DND-41 (cell line): ENCODE measurements around the gene PPP4R1.

Experiments used
- ATAC-seq: fragments of 200-7000 bp; cut with Tn5 transposase; 3 replicates; pipeline ENCODE4 v1.9.1; 2021; ENCODE audit warnings: low read depth; ENCODE audit not compliant: insufficient read depth
- DNase-seq: peaks from one replicate; pipeline ENCODE4 v3.0.0-alpha.2; 2020
- H2AFZ ChIP-seq: 2 replicates; pipeline ENCODE4 v1.6.0; 2012; ENCODE audit warnings: low read depth, low read length
- H3K27ac ChIP-seq: 2 replicates; pipeline ENCODE4 v1.5.1; 2012; ENCODE audit warnings: low read length, inconsistent platforms
- H3K27me3 ChIP-seq: fragments of 200-600 bp; sonication (generic); 2 replicates; pipeline ENCODE4 v1.6.0; 2012; ENCODE audit warnings: low read length, mild to moderate bottlenecking, inconsistent platforms; ENCODE audit not compliant: insufficient read depth, poor library complexity
- H3K36me3 ChIP-seq: 2 replicates; pipeline ENCODE4 v1.5.1; 2012; ENCODE audit warnings: low read length, inconsistent platforms; ENCODE audit not compliant: insufficient read depth
- H3K4me1 ChIP-seq: 2 replicates; pipeline ENCODE4 v1.5.1; 2012; ENCODE audit warnings: mild to moderate bottlenecking, low read length; ENCODE audit not compliant: insufficient read depth
- H3K4me2 ChIP-seq: 2 replicates; pipeline ENCODE4 v1.6.0; 2012; ENCODE audit warnings: mild to moderate bottlenecking, moderate library complexity, low read length, inconsistent platforms; ENCODE audit not compliant: insufficient read depth
- H3K4me3 ChIP-seq, 2 experiments: fragments of 200-600 bp in 1 of 2; shearing (Covaris generic) in 1 of 2; 2 replicates each; pipeline ENCODE4 v1.5.1; 2012 to 2016; ENCODE audit warnings: inconsistent platforms in 2 of 2, low read length in 2 of 2, mild to moderate bottlenecking in 2 of 2, low read depth in 1 of 2, moderate library complexity in 1 of 2
- H3K79me2 ChIP-seq: 2 replicates; pipeline ENCODE4 v1.6.0; 2012; ENCODE audit warnings: low read length, inconsistent platforms; ENCODE audit not compliant: insufficient read depth
- H3K9ac ChIP-seq: 2 replicates; pipeline ENCODE4 v1.6.0; 2012; ENCODE audit warnings: low read depth, mild to moderate bottlenecking, inconsistent platforms, low read length, moderate library complexity
- H3K9me3 ChIP-seq: 2 replicates; pipeline ENCODE4 v1.5.1; 2012; ENCODE audit warnings: low read length, moderate library complexity, mild to moderate bottlenecking, inconsistent platforms; ENCODE audit not compliant: insufficient read depth, severe bottlenecking
- H4K20me1 ChIP-seq: 2 replicates; pipeline ENCODE4 v1.6.0; 2012; ENCODE audit warnings: low read length; ENCODE audit not compliant: insufficient read depth
- CTCF ChIP-seq: IDR thresholded peaks from 2 replicates; pipeline ENCODE4 v1.5.1; 2012; ENCODE audit warnings: borderline replicate concordance, low read length, moderate library complexity, mild to moderate bottlenecking; ENCODE audit not compliant: poor library complexity, severe bottlenecking; ENCODE audit errors: extremely low read depth
- EZH2 ChIP-seq: IDR thresholded peaks from 3 replicates; pipeline ENCODE4 v1.6.1; 2012; ENCODE audit warnings: borderline replicate concordance, low read depth, mild to moderate bottlenecking, moderate library complexity, low read length, inconsistent platforms; ENCODE audit not compliant: severe bottlenecking

Gene PPP4R1

GRCh38 chr18:9659499-9660375 lies 45.4 kb upstream of the PPP4R1 start:
- Histone ChIP-seq H3K36me3 (no peaks in the 10 kb centered on the region), H3K4me1 (no peaks in the 10 kb centered on the region), H3K4me2 (no peak overlapping the region), H3K79me2 (no peaks in the 10 kb centered on the region), H3K9me3 (no peaks in the 10 kb centered on the region), H4K20me1 (no peaks in the 10 kb centered on the region), H3K4me3 (no peak overlapping the region), H3K27ac (no peak overlapping the region), H3K27me3 (no peaks in the 10 kb centered on the region), H2AFZ (no peak overlapping the region), H3K9ac (no peak overlapping the region)
- ATAC-seq (no peak), DNase-seq (no peak)
- TF ChIP-seq CTCF (no peak), EZH2 (no peak)

- no peak for ATAC-seq
- Histone ChIP-seq H2AFZ (no peak overlapping the region), H4K20me1 (no peaks in the 10 kb centered on the region), H3K36me3 (no peaks in the 10 kb centered on the region), H3K4me1 (no peaks in the 10 kb centered on the region), H3K27me3 (no peaks in the 10 kb centered on the region), H3K4me3 (no peak overlapping the region), H3K9me3 (no peaks in the 10 kb centered on the region), H3K79me2 (no peaks in the 10 kb centered on the region), H3K4me2 (no peak overlapping the region), H3K27ac (no peak overlapping the region), H3K9ac (no peak overlapping the region)
- no peak for DNase-seq
- TF ChIP-seq EZH2 (no peak), CTCF (no peak)
Measured at GRCh38 chr18:9658087-9658641, 43.8 kb upstream of the PPP4R1 start.

- ATAC-seq = no peak
- no peaks in the 10 kb centered on the region for H4K20me1 ChIP-seq
- no peak for DNase-seq
- no peak overlapping the region for H3K27ac ChIP-seq
- H3K9ac ChIP-seq = no peak overlapping the region
- no peak for TF ChIP-seq CTCF
- TF ChIP-seq EZH2 = no peak
- H3K79me2 ChIP-seq = no peaks in the 10 kb centered on the region
- no peak overlapping the region for H3K4me2 ChIP-seq
- H3K9me3 ChIP-seq = no peaks in the 10 kb centered on the region
- no peaks in the 10 kb centered on the region for H3K4me1 ChIP-seq
- H2AFZ ChIP-seq = no peak overlapping the region
- H3K27me3 ChIP-seq = no peaks in the 10 kb centered on the region
- no peaks in the 10 kb centered on the region for H3K36me3 ChIP-seq
- H3K4me3 ChIP-seq = no peak overlapping the region
Measured at GRCh38 chr18:9655232-9655767, 40.9 kb upstream of the PPP4R1 start.
